Renal cortical epithelial cell (primary cell): Measurements from ENCODE around the gene TASOR. TPM values are rescaled to one million over a fixed set of nuclear protein-coding genes. Genes with fewer than 3 reads are reported as not detected.
"Not testable (repeated sequence)": the region's sequence is repeated elsewhere in the genome, so short reads cannot be mapped to it uniquely, and the experiment has no call there.

Source experiments
- DNase-seq: peaks from one replicate; pipeline ENCODE4 v3.0.0-alpha.2; 2011; ENCODE audit warnings: low read depth
- total RNA-seq: library from RNA; depleted of rRNA; stranded (reverse); fragments of >200 nt; gene quantifications from 2 replicates; pipeline ENCODE4 v1.2.3, GENCODE V29; 2014

Gene TASOR
- total RNA-seq = 70.7 and 136 TPM in 2 replicates

GRCh38 chr3:56683122-56683817, at the start of gene TASOR:
Gene TASOR (minus strand): TSS chr3:56683265. CDS start chr3:56683006, 259 bp downstream.
- DNase-seq = peak; percentile 24

- DNase-seq = no peak
Measured at GRCh38 chr3:56732109-56732508, 49.0 kb upstream of the TASOR start.

GRCh38 chr3:56725175-56725574, 42.1 kb upstream of the TASOR start:
- DNase-seq = no peak

GRCh38 chr3:56724676-56725075, 41.6 kb upstream of the TASOR start:
- DNase-seq = peak; percentile 89

GRCh38 chr3:56720849-56721248, 37.8 kb upstream of the TASOR start:
- DNase-seq = peak; percentile 12

GRCh38 chr3:56718809-56719208, 35.7 kb upstream of the TASOR start:
- DNase-seq = not testable (repeated sequence)

GRCh38 chr3:56711344-56711743, 28.3 kb upstream of the TASOR start:
- DNase-seq = no peak

GRCh38 chr3:56707412-56707811, 24.3 kb upstream of the TASOR start:
- DNase-seq = not testable (repeated sequence)

GRCh38 chr3:56706629-56707028, 23.6 kb upstream of the TASOR start:
- no peak for DNase-seq

- no peak for DNase-seq
Measured at GRCh38 chr3:56704706-56705105, 21.6 kb upstream of the TASOR start.

- peak; percentile 72 for DNase-seq
Measured at GRCh38 chr3:56702490-56703315, 19.6 kb upstream of the TASOR start.

GRCh38 chr3:56700151-56700550, 17.1 kb upstream of the TASOR start:
- no peak for DNase-seq

GRCh38 chr3:56694867-56695683, 12.0 kb upstream of the TASOR start:
- no peak for DNase-seq

- no peak for DNase-seq
Measured at GRCh38 chr3:56693750-56694149, 10.7 kb upstream of the TASOR start.

- DNase-seq = not testable (repeated sequence)
Measured at GRCh38 chr3:56692520-56693433, 9.7 kb upstream of the TASOR start.

GRCh38 chr3:56692001-56692365, 8.9 kb upstream of the TASOR start:
- not testable (repeated sequence) for DNase-seq

- DNase-seq = peak; percentile 54
Measured at GRCh38 chr3:56691165-56692000, 8.3 kb upstream of the TASOR start.

GRCh38 chr3:56689303-56689702, 6.2 kb upstream of the TASOR start:
- DNase-seq = no peak

- no peak for DNase-seq
Measured at GRCh38 chr3:56688191-56688590, 5.1 kb upstream of the TASOR start.

- no peak for DNase-seq
Measured at GRCh38 chr3:56684029-56684428, 964 bp upstream of the TASOR start.
